ENCODE measurements around the gene CCDC12.

GRCh38 chr3:46994801-46995731, 18.5 kb upstream of the CCDC12 start:
- TF ChIP-seq CTCF (IDR thresholded peaks at IDR 0.05) (no peak), POLR2A (IDR thresholded peaks at IDR 0.05) (no peak)
